CD14-positive monocyte (primary cell): Measurements from ENCODE around the gene MSTN. TPM values are rescaled to one million over a fixed set of nuclear protein-coding genes. Genes with fewer than 3 reads are reported as not detected.

Source experiments
- DNase-seq, 3 donors: peaks; one replicate each; pipeline ENCODE4 v3.0.0-alpha.2; 2011 to 2022
- H2AFZ ChIP-seq: 2 replicates; pipeline ENCODE4 v1.6.0; 2012; ENCODE audit warnings: mild to moderate bottlenecking, low read depth, low read length, inconsistent platforms; ENCODE audit not compliant: insufficient read depth, poor library complexity, severe bottlenecking
- H3K27ac ChIP-seq, 2 donors: 1 replicate in 1 of 2; 2 replicates in 1 of 2; pipeline ENCODE4 v1.5.1; 2012 to 2013; ENCODE audit warnings: low read length in 2 of 2, control low read depth in 1 of 2, inconsistent platforms in 1 of 2, low read depth in 1 of 2, mild to moderate bottlenecking in 1 of 2
- H3K27me3 ChIP-seq, 2 donors: one replicate each; pipeline versions ENCODE4 v1.6.0 to v1.6.1; 2011 to 2013; ENCODE audit warnings: low read length in 2 of 2; ENCODE audit not compliant: control insufficient read depth in 2 of 2, insufficient read depth in 2 of 2
- H3K36me3 ChIP-seq, 2 donors: replicated peaks in 1 of 2; 1 replicate in 1 of 2; 2 replicates in 1 of 2; pipeline versions ENCODE4 v1.5.1 to v1.6.1; 2012 to 2013; ENCODE audit warnings: low read length in 2 of 2, control low read depth in 1 of 2, inconsistent platforms in 1 of 2, mild to moderate bottlenecking in 1 of 2; ENCODE audit not compliant: insufficient read depth in 2 of 2, control insufficient read depth in 1 of 2
- H3K4me1 ChIP-seq, 2 donors: 1 replicate in 1 of 2; 2 replicates in 1 of 2; pipeline versions ENCODE4 v1.5.1 to v1.6.1; 2012 to 2013; ENCODE audit warnings: low read length in 2 of 2, control low read depth in 1 of 2, inconsistent platforms in 1 of 2, mild to moderate bottlenecking in 1 of 2, moderate library complexity in 1 of 2; ENCODE audit not compliant: insufficient read depth in 2 of 2, control insufficient read depth in 1 of 2
- H3K4me2 ChIP-seq: replicated peaks from 2 replicates; pipeline ENCODE3; 2012; ENCODE audit warnings: low read length, moderate library complexity, mild to moderate bottlenecking; ENCODE audit not compliant: poor library complexity, severe bottlenecking; ENCODE audit errors: extremely low read depth
- H3K4me3 ChIP-seq, 3 experiments: fragments of 200-600 bp in 1 of 3; sonication (generic) in 1 of 3; replicated peaks in 1 of 3; 1 replicate in 2 of 3; 2 replicates in 1 of 3; pipeline ENCODE4 v1.5.1; 2011 to 2013; ENCODE audit warnings: low read length in 3 of 3, mild to moderate bottlenecking in 3 of 3, control low read depth in 2 of 3, low read depth in 2 of 3, inconsistent platforms in 1 of 3, moderate library complexity in 1 of 3
- H3K79me2 ChIP-seq: 2 replicates; pipeline ENCODE4 v1.6.0; 2012; ENCODE audit warnings: mild to moderate bottlenecking, control low read depth, inconsistent platforms, low read length, moderate library complexity; ENCODE audit not compliant: insufficient read depth
- H3K9ac ChIP-seq: 2 replicates; pipeline ENCODE4 v1.6.0; 2017; ENCODE audit warnings: low read length, mild to moderate bottlenecking; ENCODE audit not compliant: insufficient read depth, poor library complexity, severe bottlenecking
- H3K9me3 ChIP-seq, 2 donors: replicated peaks in 1 of 2; 1 replicate in 1 of 2; 2 replicates in 1 of 2; pipeline versions ENCODE4 v1.5.1 to v1.6.1; 2012 to 2013; ENCODE audit warnings: low read length in 2 of 2, control low read depth in 1 of 2; ENCODE audit not compliant: control insufficient read depth in 1 of 2, insufficient read depth in 1 of 2
- H4K20me1 ChIP-seq: 2 replicates; pipeline ENCODE4 v1.6.0; 2012; ENCODE audit warnings: mild to moderate bottlenecking, low read length, control low read depth, moderate library complexity; ENCODE audit not compliant: insufficient read depth
- H3K27ac Mint-ChIP-seq, 7 donors: one replicate each; pipeline ENCODE4 v1.8.0; 2020; ENCODE audit warnings: mild to moderate bottlenecking in 7 of 7, mixed read lengths in 7 of 7, moderate library complexity in 6 of 7, inconsistent platforms in 2 of 7
- H3K27me3 Mint-ChIP-seq, 3 donors: one replicate each; pipeline ENCODE4 v1.8.0; 2021 to 2022; ENCODE audit warnings: low read depth in 3 of 3, mild to moderate bottlenecking in 3 of 3, mixed read lengths in 3 of 3, moderate library complexity in 3 of 3, inconsistent platforms in 1 of 3
- H3K36me3 Mint-ChIP-seq, 2 donors: one replicate each; pipeline ENCODE4 v1.8.0; 2020; ENCODE audit warnings: mixed read lengths in 2 of 2, inconsistent platforms in 1 of 2, mild to moderate bottlenecking in 1 of 2
- H3K4me1 Mint-ChIP-seq: one replicate; pipeline ENCODE4 v1.8.0; 2020; ENCODE audit warnings: mild to moderate bottlenecking, mixed read lengths
- H3K4me3 Mint-ChIP-seq, 2 donors: one replicate each; pipeline ENCODE4 v1.8.0; 2020; ENCODE audit warnings: mild to moderate bottlenecking in 2 of 2, mixed read lengths in 2 of 2, moderate library complexity in 1 of 2
- H3K9me3 Mint-ChIP-seq, 7 donors: one replicate each; pipeline ENCODE4 v1.8.0; 2020 to 2022; ENCODE audit warnings: mixed read lengths in 7 of 7, mild to moderate bottlenecking in 6 of 7, moderate library complexity in 6 of 7, inconsistent platforms in 2 of 7
- WGBS: methylation state at CpG from one replicate; pipeline ENCODE4 v1.1.5; 2013; ENCODE audit warnings: missing lambda C conversion rate; ENCODE audit not compliant: insufficient coverage; 5-methylcytosine and 5-hydroxymethylcytosine counted together
- intact Hi-C, 2 donors: fragments of 100-400 bp; cut with micrococcal nuclease; formaldehyde crosslinking; loops; one replicate each; pipeline versions ENCODE4 v1.15.0 to v1.15.1; 2023
- polyA plus RNA-seq, 3 donors: library from polyadenylated mRNA; depleted of rRNA in 1 of 3; unstranded in 2 of 3; stranded (reverse) in 1 of 3; fragments of 300-500 nt in 2 of 3; fragments of >200 nt in 1 of 3; fragmentation: Illumina TruSeq in 2 of 3; gene quantifications; 1 replicate in 2 of 3; 2 replicates in 1 of 3; pipeline ENCODE4 v1.2.3, GENCODE V29; 2012 to 2021
- TF ChIP-seq, protein P1 (sequence below): fragments of 200-600 bp; IDR thresholded peaks from one replicate; pipeline ENCODE4 v1.8.0; 2022; ENCODE audit warnings: antibody characterized with exemption, mild to moderate bottlenecking

MSTN gene
- polyA plus RNA-seq, 3 donors, result not detected

GRCh38 chr2:190088917-190089316 is 26.4 kb upstream of the MSTN start:
- H3K36me3 Mint-ChIP-seq, result no peaks in the 10 kb centered on the region
- H3K9me3 Mint-ChIP-seq, result no peaks in the 10 kb centered on the region
- Histone ChIP-seq H3K9me3 (no peaks in the 10 kb centered on the region), H4K20me1 (no peaks in the 10 kb centered on the region), H3K4me1 (no peaks in the 10 kb centered on the region), H3K27me3 (no peaks in the 10 kb centered on the region), H3K79me2 (no peaks in the 10 kb centered on the region), H3K9ac (no peak overlapping the region), H3K27ac (no peak overlapping the region), H3K36me3 (no peaks in the 10 kb centered on the region), H3K4me2 (no peak overlapping the region), H3K4me3 (no peak overlapping the region), H2AFZ (no peak overlapping the region)
- no peaks in the 10 kb centered on the region for H3K27me3 Mint-ChIP-seq
- H3K4me1 Mint-ChIP-seq, result no peaks in the 10 kb centered on the region
- peak; percentile 12 to 23 (median 21) for DNase-seq
- TF ChIP-seq, protein P1, sequence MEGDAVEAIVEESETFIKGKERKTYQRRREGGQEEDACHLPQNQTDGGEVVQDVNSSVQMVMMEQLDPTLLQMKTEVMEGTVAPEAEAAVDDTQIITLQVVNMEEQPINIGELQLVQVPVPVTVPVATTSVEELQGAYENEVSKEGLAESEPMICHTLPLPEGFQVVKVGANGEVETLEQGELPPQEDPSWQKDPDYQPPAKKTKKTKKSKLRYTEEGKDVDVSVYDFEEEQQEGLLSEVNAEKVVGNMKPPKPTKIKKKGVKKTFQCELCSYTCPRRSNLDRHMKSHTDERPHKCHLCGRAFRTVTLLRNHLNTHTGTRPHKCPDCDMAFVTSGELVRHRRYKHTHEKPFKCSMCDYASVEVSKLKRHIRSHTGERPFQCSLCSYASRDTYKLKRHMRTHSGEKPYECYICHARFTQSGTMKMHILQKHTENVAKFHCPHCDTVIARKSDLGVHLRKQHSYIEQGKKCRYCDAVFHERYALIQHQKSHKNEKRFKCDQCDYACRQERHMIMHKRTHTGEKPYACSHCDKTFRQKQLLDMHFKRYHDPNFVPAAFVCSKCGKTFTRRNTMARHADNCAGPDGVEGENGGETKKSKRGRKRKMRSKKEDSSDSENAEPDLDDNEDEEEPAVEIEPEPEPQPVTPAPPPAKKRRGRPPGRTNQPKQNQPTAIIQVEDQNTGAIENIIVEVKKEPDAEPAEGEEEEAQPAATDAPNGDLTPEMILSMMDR, result peak; percentile 74
- no peak overlapping the region for H3K27ac Mint-ChIP-seq
- WGBS, result no CpG with 5 or more reads among the region's 4 CpGs
- intact Hi-C loops, result no loop called here
- H3K4me3 Mint-ChIP-seq, result no peak overlapping the region

GRCh38 chr2:190084704-190085103 is 22.2 kb upstream of the MSTN start:
- DNase-seq, result no peak
- H3K9me3 Mint-ChIP-seq, result no peaks in the 10 kb centered on the region
- Histone ChIP-seq H3K36me3 (no peaks in the 10 kb centered on the region), H3K27me3 (no peaks in the 10 kb centered on the region), H3K79me2 (no peaks in the 10 kb centered on the region), H3K9me3 (no peaks in the 10 kb centered on the region), H3K4me2 (no peak overlapping the region), H3K27ac (no peak overlapping the region), H4K20me1 (no peaks in the 10 kb centered on the region), H3K4me1 (no peaks in the 10 kb centered on the region), H3K9ac (no peak overlapping the region), H3K4me3 (no peak overlapping the region), H2AFZ (no peak overlapping the region)
- TF ChIP-seq, protein P1, result no peak
- WGBS, result no CpG with 5 or more reads among the region's 2 CpGs
- peaks cover 0 to 3% (median 0%) of the 10 kb centered on the region in 3 donors for H3K27me3 Mint-ChIP-seq
- no peak overlapping the region for H3K27ac Mint-ChIP-seq
- no peaks in the 10 kb centered on the region for H3K36me3 Mint-ChIP-seq
- intact Hi-C loops, result no loop called here
- H3K4me3 Mint-ChIP-seq, result no peak overlapping the region
- no peaks in the 10 kb centered on the region for H3K4me1 Mint-ChIP-seq
